Nephron progenitor cell (in vitro differentiated cells): ENCODE measurements around the gene C19orf33.
A peak's percentile ranks its signal among the peaks of the same experiment; 100 is the strongest.
"Not testable (repeated sequence)": the region's sequence is repeated elsewhere in the genome, so short reads cannot be mapped to it uniquely, and the experiment has no call there.

Experiments used
- DNase-seq: peaks from one replicate; pipeline ENCODE4 v3.0.0; 2021
- H3K27ac Mint-ChIP-seq: 2 replicates; pipeline ENCODE4 v1.8.0; 2021; ENCODE audit warnings: mild to moderate bottlenecking, moderate library complexity, mixed read lengths
- H3K27me3 Mint-ChIP-seq: 2 replicates; pipeline ENCODE4 v1.8.0; 2021; ENCODE audit warnings: mild to moderate bottlenecking, low read depth, mixed read lengths; ENCODE audit not compliant: poor library complexity
- H3K36me3 Mint-ChIP-seq: 2 replicates; pipeline ENCODE4 v1.8.0; 2021; ENCODE audit warnings: low read depth, mixed read lengths
- H3K4me1 Mint-ChIP-seq: 2 replicates; pipeline ENCODE4 v1.8.0; 2021; ENCODE audit warnings: mixed read lengths
- H3K4me3 Mint-ChIP-seq: 2 replicates; pipeline ENCODE4 v1.8.0; 2021; ENCODE audit warnings: mild to moderate bottlenecking, moderate library complexity, mixed read lengths
- H3K9me3 Mint-ChIP-seq: 2 replicates; pipeline ENCODE4 v1.8.0; 2021; ENCODE audit warnings: mild to moderate bottlenecking, moderate library complexity, mixed read lengths
- CTCF ChIP-seq: fragments of 200-600 bp; sonication (generic); IDR thresholded peaks from 2 replicates; pipeline ENCODE4 v1.5.0; 2021; ENCODE audit warnings: antibody characterized with exemption

C19orf33 gene

GRCh38 chr19:38333245-38333644, 29.2 kb downstream of the C19orf33 start:
- Mint-ChIP-seq H3K27ac (no peak overlapping the region), H3K4me1 (peaks cover 12% of the 10 kb centered on the region), H3K9me3 (no peaks in the 10 kb centered on the region), H3K36me3 (no peaks in the 10 kb centered on the region), H3K4me3 (no peak overlapping the region), H3K27me3 (peaks cover 24% of the 10 kb centered on the region)
- no peak for DNase-seq
- TF ChIP-seq CTCF = no peak

- TF ChIP-seq CTCF = no peak
- no peaks in the 10 kb centered on the region for H3K9me3 Mint-ChIP-seq
- peaks cover 34% of the 10 kb centered on the region for H3K4me1 Mint-ChIP-seq
- peak overlapping the region; percentile 97 for H3K27ac Mint-ChIP-seq
- DNase-seq = peak; percentile 93
- H3K36me3 Mint-ChIP-seq = peaks cover 4% of the 10 kb centered on the region
- H3K4me3 Mint-ChIP-seq = peak overlapping the region; percentile 92
- peaks cover 11% of the 10 kb centered on the region for H3K27me3 Mint-ChIP-seq
Measured at GRCh38 chr19:38335949-38336637, 32.0 kb downstream of the C19orf33 start.

GRCh38 chr19:38336638-38337359, 32.7 kb downstream of the C19orf33 start:
- Mint-ChIP-seq H3K4me1 (peaks cover 35% of the 10 kb centered on the region), H3K27me3 (peaks cover 9% of the 10 kb centered on the region), H3K4me3 (peak overlapping the region; percentile 92), H3K27ac (peak overlapping the region; percentile 97), H3K36me3 (peaks cover 4% of the 10 kb centered on the region), H3K9me3 (no peaks in the 10 kb centered on the region)
- no peak for TF ChIP-seq CTCF
- peak; percentile 97 for DNase-seq

- H3K9me3 Mint-ChIP-seq = no peaks in the 10 kb centered on the region
- TF ChIP-seq CTCF = no peak
- peak overlapping the region; percentile 92 for H3K4me3 Mint-ChIP-seq
- peaks cover 9% of the 10 kb centered on the region for H3K27me3 Mint-ChIP-seq
- H3K27ac Mint-ChIP-seq = no peak overlapping the region
- peaks cover 4% of the 10 kb centered on the region for H3K36me3 Mint-ChIP-seq
- H3K4me1 Mint-ChIP-seq = peaks cover 35% of the 10 kb centered on the region
- no peak for DNase-seq
Measured at GRCh38 chr19:38337360-38337653, 33.3 kb downstream of the C19orf33 start.

- not testable (repeated sequence) for H3K36me3 Mint-ChIP-seq, H3K27ac Mint-ChIP-seq, DNase-seq, H3K4me3 Mint-ChIP-seq, H3K9me3 Mint-ChIP-seq, H3K27me3 Mint-ChIP-seq
- H3K4me1 Mint-ChIP-seq = peaks cover 35% of the 10 kb centered on the region
Measured at GRCh38 chr19:38339011-38339410, 35.0 kb downstream of the C19orf33 start.

GRCh38 chr19:38340927-38341326, 36.9 kb downstream of the C19orf33 start:
- TF ChIP-seq CTCF = no peak
- H3K4me3 Mint-ChIP-seq = no peak overlapping the region
- H3K9me3 Mint-ChIP-seq = no peaks in the 10 kb centered on the region
- peaks cover 7% of the 10 kb centered on the region for H3K27me3 Mint-ChIP-seq
- H3K27ac Mint-ChIP-seq = no peak overlapping the region
- peaks cover 4% of the 10 kb centered on the region for H3K36me3 Mint-ChIP-seq
- DNase-seq = no peak
- H3K4me1 Mint-ChIP-seq = peaks cover 34% of the 10 kb centered on the region
